ENCODE data around the gene SLAMF8.

SLAMF8 gene

GRCh38 chr1:159791031-159791430 lies 35.6 kb upstream of the SLAMF8 start:
- no peak overlapping the region for H2AFZ ChIP-seq (ENCODE audit: low read depth, low read length, severe bottlenecking)

GRCh38 chr1:159791461-159791860 lies 35.2 kb upstream of the SLAMF8 start:
- H3K9ac ChIP-seq (ENCODE audit: low read length), result no peak overlapping the region
- no peaks in the 10 kb centered on the region for H3K36me3 ChIP-seq (ENCODE audit: low read length)
- no peak overlapping the region for H2AFZ ChIP-seq (ENCODE audit: low read depth, low read length, severe bottlenecking)
- H3F3A ChIP-seq (ENCODE audit: insufficient read depth), result no peaks in the 10 kb centered on the region
- no peak overlapping the region for H3K4me3 ChIP-seq (ENCODE audit: insufficient read depth, low read length, poor library complexity, severe bottlenecking)
- no peak overlapping the region for H3K4me2 ChIP-seq (ENCODE audit: low read depth, low read length, poor library complexity, severe bottlenecking)
- no peaks in the 10 kb centered on the region for H4K20me1 ChIP-seq (ENCODE audit: low read depth, low read length)
- no peaks in the 10 kb centered on the region for H3K27me3 ChIP-seq (ENCODE audit: low read length)
- H3K9me2 ChIP-seq (replicated peaks; ENCODE audit: insufficient read depth, low read length), result no peaks in the 10 kb centered on the region
- TF ChIP-seq EZH2phosphoT487 (conservative IDR thresholded peaks at IDR 0.05; ENCODE audit: low read length) (no peak), CTCF (IDR thresholded peaks at IDR 0.05; ENCODE audit: insufficient read depth, low read length, poor library complexity, severe bottlenecking) (no peak)
- H3K9me3 ChIP-seq (ENCODE audit: insufficient read depth, low read length), result no peaks in the 10 kb centered on the region
- H3K79me2 ChIP-seq (ENCODE audit: insufficient read depth, low read length), result no peaks in the 10 kb centered on the region
- no peak overlapping the region for H3K27ac ChIP-seq (ENCODE audit: low read depth, low read length)

More at GRCh38 chr1:159791031-159791430, 35.6 kb upstream of the SLAMF8 start:
- no peaks in the 10 kb centered on the region for H3K27me3 ChIP-seq (ENCODE audit: low read length)
- H3K4me3 ChIP-seq (ENCODE audit: insufficient read depth, low read length, poor library complexity, severe bottlenecking), result no peak overlapping the region
- H3K4me2 ChIP-seq (ENCODE audit: low read depth, low read length, poor library complexity, severe bottlenecking), result no peak overlapping the region
- H3K9me3 ChIP-seq (ENCODE audit: insufficient read depth, low read length), result no peaks in the 10 kb centered on the region
- H3K9ac ChIP-seq (ENCODE audit: low read length), result no peak overlapping the region
- no peaks in the 10 kb centered on the region for H3K36me3 ChIP-seq (ENCODE audit: low read length)
- no peak overlapping the region for H3K27ac ChIP-seq (ENCODE audit: low read depth, low read length)
- no peaks in the 10 kb centered on the region for H3F3A ChIP-seq (ENCODE audit: insufficient read depth)
- H4K20me1 ChIP-seq (ENCODE audit: low read depth, low read length), result no peaks in the 10 kb centered on the region
- H3K79me2 ChIP-seq (ENCODE audit: insufficient read depth, low read length), result no peaks in the 10 kb centered on the region
- no peak for TF ChIP-seq EZH2phosphoT487 (conservative IDR thresholded peaks at IDR 0.05; ENCODE audit: low read length)
- no peak for TF ChIP-seq CTCF (IDR thresholded peaks at IDR 0.05; ENCODE audit: insufficient read depth, low read length, poor library complexity, severe bottlenecking)
- H3K9me2 ChIP-seq (replicated peaks; ENCODE audit: insufficient read depth, low read length), result no peaks in the 10 kb centered on the region

- Histone ChIP-seq H2AFZ (ENCODE audit: low read depth, low read length, severe bottlenecking) (no peak overlapping the region), H3K9me2 (replicated peaks; ENCODE audit: insufficient read depth, low read length) (no peaks in the 10 kb centered on the region), H4K20me1 (ENCODE audit: low read depth, low read length) (no peaks in the 10 kb centered on the region), H3K9ac (ENCODE audit: low read length) (no peak overlapping the region), H3K79me2 (ENCODE audit: insufficient read depth, low read length) (no peaks in the 10 kb centered on the region), H3K36me3 (ENCODE audit: low read length) (no peaks in the 10 kb centered on the region), H3F3A (ENCODE audit: insufficient read depth) (no peaks in the 10 kb centered on the region), H3K4me3 (ENCODE audit: insufficient read depth, low read length, poor library complexity, severe bottlenecking) (no peak overlapping the region), H3K4me2 (ENCODE audit: low read depth, low read length, poor library complexity, severe bottlenecking) (no peak overlapping the region), H3K27me3 (ENCODE audit: low read length) (no peaks in the 10 kb centered on the region), H3K27ac (ENCODE audit: low read depth, low read length) (no peak overlapping the region), H3K9me3 (ENCODE audit: insufficient read depth, low read length) (no peaks in the 10 kb centered on the region)
- no peak for TF ChIP-seq EZH2phosphoT487 (conservative IDR thresholded peaks at IDR 0.05; ENCODE audit: low read length)
- TF ChIP-seq CTCF (IDR thresholded peaks at IDR 0.05; ENCODE audit: insufficient read depth, low read length, poor library complexity, severe bottlenecking), result no peak
These were observed 31.1 kb upstream of the SLAMF8 start for GRCh38 chr1:159795534-159795933.
